NCI-H1436 treated with DMSO at 0.1 percent for 48 hours (cell line): Measurements from ENCODE around the gene TMED4.
"Not testable (repeated sequence)": the region's sequence is repeated elsewhere in the genome, so short reads cannot be mapped to it uniquely, and the experiment has no call there.

ENCODE experiments used
- DNase-seq: peaks from one replicate; lab custom pipeline; 2025; lab: John Stamatoyannopoulos, UW

The TMED4 gene

DNA sequence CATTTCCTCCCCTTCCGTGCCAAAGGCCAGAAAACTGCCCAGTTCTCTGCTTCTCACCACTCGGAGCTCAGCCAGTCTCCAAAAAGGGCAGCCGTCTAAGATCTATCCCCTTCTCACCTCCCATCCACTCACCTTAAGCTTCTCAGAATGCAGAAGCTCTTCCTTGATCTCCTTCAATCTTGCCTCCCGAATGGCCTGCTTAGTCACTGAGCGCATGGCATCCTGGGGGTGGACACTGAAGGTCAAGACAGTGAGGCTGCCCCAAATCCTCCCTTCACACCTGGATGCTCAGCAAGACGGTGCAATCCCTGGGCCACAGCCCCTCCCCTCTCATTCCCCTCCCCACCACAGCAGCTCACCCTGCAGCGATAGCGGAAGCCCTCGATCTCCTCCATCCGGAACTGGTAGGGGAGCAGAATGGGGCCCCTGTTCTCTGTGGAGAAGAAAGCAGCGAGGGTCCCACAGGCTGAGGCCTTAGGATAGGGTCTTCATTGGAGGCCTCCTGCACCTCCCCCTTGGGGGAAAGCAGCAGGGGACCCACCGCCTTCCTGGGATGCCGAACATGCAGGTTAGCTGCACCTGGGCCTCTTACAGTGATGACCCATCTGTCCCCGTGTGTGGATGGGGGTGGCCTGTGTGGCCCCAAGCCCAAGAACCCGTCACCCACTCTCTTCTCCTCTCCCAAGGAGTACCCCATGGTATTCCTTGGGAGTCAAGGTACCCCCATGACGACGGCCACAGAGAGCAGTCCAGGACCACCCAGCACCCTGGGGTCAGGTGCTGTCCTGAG lies 13.1 kb downstream of the TMED4 start:
- DNase-seq = no peak

DNA sequence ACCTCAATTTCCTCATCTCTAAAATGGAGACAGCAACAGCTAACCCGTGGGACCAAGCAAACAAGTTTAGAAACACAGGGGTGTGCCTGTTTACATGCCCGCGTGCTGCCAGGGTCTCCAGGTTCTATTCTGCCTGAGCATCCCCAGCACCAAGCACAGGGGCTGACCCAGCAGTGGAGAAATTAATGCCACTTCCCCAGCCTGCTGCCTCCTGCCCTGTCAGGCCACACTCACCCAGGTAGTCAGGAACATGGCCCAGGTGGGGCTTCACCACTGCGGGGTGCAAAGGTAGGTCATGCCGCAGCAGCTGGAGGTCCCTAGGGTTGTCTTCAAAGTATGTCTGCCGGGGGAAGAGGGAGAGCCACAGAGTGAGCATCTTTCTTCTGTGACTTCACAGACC lies 14.1 kb downstream of the TMED4 start:
- DNase-seq = no peak

DNA sequence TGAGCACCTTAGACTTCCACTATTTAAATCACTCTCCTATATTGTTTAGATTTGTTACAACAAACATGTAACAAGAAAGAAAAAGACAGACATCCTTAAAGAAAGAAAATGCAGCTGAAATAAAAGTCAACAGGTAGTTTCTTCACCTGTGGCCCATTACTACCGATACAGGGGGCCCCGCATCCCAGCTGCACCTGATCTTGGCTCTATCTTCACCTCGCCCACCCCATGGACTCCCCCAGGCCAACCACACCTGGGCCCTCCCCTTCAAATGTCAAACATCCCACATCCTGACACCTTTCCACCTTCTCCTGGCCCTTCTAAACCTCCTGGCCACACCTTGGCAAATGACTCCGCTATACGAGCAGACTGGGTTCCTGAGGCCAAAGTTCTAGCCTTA lies 15.4 kb downstream of the TMED4 start:
- no peak for DNase-seq

DNA sequence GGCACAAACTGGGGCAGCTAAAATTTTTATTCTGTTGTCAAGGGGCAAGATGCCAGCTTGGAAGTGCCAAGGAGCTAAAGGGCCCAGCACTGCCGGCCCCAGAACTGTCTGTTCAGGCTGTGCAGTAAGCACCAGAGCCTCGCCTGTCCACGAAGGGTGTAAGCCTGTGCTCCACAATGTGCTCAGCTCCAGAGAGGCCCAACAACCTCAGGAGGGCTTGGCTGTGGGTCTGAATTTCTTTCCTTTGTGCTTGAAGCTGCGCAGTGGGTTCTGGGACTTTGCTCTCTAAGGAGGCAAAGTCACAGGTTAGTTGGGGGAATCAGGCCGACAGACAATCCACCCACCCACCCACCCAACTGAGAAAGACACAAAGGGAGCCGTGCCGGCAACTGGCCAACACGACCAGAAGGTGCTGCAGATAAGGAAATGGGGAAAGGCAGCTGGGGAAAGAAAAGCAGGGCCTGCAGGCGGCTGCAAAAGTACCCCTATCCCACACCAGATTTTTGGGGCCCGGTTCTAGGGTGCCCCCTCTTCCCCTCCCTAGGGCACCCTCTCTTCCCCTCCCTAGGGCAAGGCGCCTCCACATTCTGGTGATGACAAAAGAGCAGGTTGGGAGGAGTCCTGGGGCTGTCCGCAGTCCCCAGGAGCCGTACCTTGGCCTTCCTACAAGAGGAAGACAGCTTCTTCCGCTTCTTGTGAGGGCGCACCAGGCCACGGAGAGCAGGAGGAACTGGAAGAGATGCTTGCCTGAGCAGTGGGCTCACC lies 16.1 kb downstream of the TMED4 start:
- no peak for DNase-seq

DNA sequence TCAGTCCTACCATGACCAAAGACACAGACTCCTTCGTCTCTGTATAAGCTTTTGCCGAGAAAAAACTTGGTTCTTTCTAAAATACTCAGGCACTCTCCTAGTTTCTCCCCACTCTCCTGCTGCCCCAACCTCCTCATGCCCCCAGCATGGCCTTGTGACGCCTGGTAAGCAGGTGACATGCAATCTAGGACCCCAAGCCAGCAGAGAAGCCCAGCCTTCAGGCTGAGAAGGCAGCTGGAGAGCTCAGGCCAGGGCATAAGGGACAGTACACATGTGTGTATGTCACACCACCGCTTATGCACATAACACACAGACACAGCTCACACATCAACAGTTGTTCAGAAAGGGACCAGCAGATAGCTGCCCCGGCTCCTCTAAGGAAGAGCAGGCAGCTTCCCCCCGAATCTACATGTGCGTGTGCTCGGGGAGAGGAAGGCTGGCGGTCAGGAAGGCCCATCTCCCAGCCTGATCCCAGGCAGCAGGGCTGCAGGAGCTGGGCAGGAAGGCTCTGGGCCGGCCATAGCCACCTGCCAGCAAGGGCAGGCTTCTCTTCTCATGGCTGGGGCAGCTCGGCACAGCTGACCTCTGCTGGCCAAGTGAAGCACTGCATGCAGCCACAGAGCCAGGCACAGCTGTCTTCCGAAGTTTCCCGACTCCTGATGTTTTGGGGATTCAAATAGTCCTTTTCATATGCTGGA lies 16.8 kb downstream of the TMED4 start:
- no peak for DNase-seq

DNA sequence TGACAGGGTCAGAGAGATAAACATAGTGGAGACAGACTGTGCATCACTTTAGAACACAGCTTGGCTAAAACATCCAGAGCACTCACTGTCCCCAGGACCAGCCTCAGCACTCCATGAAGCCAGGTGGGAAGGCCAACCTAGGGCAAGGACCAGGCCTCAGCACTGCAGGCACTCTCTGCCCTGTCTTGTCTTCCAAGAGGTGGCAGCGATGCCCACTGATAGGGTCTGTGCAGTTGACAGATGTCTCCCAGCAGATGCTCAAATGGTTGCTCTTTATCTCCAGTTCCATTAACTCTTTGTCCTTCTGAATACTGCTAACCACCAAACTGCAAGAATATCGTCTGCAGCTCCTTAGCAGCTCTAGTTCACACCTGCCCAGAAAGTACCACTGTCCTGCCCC lies 17.4 kb downstream of the TMED4 start:
- no peak for DNase-seq

DNA sequence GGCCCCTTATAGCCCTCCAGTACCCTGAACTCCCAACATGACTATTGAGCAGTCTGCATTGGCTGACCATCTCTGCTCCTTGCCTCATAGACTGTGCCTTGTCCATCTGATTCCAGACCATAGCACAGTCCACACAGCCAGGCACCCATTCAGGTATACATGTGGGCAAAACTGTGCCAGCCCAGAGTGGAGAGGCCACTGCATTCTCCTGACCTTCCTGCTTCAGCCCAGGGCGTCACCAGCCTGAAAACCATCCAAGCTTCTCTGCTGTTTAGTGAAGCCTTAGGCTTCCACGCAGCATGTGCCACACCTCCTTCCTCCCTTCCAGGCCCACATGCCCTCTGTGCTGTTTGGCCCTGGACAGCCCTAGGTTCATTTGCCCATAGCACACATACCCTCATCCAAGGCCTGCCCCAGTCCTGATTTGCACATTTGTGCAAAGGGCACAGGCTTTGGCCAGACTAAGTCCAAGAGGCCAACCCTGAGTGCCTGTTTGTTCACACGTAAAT lies 18.8 kb downstream of the TMED4 start:
- DNase-seq = no peak

DNA sequence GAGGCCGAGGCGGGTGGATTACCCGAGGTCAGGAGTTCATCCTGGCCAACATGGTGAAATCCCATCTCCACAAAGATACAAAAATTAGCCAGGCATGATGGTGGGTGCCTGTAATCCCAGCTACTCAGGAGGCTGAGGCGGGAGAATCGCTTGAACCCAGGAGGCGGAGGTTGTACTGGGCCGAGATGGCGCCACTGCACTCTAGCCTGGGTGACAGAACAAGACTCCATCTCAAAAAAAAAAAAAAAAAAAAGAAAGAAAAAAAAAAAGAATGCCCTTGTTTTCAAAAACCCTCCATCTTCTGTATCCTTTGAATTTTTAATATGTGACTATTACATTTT lies 19.4 kb downstream of the TMED4 start:
- DNase-seq = not testable (repeated sequence)

DNA sequence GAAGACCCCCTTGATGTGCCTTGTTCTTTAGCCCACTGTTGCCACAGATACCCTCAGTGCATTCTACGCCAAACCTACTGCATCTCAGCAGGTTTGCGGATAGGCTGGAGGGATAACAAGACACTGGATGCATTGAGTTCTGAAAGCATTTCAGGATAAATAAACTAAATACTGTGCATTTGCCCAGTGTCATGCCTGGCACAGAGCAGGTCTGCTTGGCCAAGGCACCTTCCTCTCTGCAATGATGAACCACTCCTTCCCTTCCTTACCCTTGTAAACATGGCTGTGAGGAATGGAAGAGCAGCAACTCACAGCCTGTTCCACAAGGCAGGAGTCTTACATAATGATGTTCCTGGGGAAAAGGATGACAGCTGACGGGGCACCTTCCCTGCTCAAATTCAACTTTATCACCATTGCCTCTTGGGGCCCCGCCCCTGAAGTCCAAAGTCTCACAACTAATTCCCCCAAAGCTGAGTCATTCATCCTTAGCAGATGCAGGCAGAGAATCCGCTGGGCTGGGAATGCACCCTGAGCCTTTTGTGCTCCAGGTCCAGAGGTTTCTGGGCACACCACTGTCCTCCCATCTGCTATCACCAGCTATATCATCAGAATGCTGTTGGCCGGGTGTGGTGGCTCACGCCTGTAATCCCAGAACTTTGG lies 19.9 kb downstream of the TMED4 start:
- no peak for DNase-seq

DNA sequence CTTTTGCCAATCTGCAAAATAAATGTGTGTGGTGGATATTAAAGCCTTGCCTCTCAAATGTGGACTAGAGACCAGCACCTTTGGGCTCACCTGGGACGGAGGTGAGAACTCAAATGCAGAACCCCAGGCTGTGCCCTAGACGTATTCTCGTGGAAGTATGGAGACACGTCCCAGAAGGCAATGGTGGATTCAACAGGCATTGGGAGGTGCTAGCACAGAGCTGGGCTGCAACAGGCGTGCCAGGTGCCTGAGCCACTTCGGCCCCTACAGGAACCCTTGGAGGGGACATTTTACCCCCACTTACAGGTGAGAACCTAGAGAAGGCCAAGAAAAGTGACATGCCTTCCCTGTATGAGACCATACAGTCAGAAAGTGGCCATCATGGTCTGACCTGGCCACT lies 20.6 kb downstream of the TMED4 start:
- no peak for DNase-seq

DNA sequence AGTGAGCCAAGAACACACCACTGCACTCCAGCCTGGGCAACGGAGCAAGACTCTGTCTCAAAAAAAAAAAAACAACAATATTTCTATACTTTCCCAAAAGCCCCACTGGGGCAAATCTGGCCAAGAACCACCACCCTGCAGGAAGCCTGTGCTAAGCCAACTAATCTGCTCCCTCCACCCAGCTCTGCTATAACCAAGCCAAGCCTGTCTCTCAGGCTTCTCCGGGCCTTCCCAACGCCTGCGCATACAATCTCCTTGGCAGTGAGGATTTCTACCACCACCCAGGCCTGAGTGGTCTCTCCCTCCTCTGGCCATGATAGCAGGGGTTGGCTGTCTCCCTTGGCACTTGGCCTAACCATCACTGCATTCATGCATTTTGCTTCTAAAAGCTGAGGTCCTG lies 22.5 kb downstream of the TMED4 start:
- no peak for DNase-seq

DNA sequence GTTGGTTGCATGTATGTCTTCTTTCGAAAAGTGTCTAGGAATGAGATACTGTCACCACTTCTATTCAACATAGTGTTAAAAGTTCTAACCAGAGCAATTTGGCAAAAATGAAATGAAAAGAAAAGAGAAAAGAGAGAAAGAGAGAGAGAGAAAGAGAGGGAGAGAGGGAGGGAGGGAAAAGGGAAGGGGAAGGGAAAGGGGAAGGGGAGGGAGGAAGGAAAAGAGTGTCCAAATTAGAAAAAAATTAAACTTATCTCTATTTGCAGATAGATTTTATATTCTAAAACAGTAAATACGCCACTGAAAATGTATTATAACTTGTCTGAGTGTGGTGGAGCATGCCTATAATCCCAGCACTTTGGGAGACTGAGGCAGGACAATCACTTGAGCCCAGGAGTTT lies 24.5 kb downstream of the TMED4 start:
- DNase-seq = no peak

DNA sequence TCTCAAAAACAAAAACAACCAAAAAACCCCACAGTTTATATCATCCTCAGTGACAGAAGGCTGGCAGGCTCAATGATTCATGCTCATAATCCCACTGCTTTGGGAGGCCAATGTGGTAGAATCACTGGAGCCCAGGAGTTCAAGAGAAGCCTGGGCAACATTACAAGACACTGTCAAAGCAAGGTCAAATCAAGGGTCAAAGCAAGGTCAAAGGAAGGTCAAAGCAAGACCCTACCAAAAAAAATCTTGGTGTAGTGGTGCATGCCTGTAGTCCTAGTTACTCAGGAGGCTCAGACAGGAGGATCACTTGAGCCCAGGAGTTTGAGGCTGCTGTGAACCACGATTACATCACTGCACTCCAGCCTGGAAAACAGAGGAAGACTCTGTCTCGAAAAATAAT lies 26.7 kb downstream of the TMED4 start:
- no peak for DNase-seq

DNA sequence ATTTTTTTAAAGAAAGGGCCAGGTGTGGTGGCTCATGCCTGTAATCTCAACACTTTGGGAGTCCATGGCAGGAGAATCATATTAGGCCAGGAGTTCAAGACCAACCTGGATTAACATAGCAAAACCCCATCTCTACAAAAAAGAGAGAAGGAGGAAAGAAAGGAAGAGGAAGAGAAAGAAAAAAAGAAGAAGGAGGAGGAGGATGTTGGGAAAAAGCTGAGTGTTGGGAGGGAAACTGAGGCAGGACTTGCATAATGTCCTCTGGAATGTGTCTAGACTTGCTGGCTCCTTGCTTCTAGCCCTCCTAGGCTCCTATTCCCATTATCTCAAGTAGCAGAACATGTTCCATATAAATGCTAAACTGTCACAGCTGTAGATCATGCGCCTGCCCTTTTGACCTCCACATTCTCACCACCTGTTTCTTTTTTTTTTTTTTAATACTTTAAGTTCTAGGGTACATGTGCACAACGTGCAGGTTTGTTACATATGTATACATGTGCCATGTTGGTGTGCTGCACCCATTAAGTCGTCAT lies 29.5 kb downstream of the TMED4 start:
- not testable (repeated sequence) for DNase-seq

DNA sequence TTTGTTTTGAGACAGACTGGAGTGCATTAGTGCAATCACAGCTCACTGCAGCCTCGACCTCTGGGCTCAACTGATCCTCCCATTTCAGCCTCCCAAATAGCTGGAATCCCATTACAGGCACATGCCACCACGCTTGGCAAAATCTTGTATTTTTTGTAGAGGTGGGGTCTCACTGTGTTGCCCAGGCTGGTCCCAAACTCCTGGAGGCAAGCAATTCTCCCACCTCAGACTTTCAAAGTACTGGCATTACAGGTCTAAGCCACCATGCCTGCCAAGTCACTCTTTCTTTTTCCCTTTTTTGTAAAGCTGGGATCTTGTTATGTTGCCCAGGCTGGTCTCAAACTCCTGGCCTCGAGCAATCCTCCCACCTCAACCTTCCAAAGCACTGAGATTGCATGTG lies 32.6 kb downstream of the TMED4 start:
- DNase-seq = no peak

DNA sequence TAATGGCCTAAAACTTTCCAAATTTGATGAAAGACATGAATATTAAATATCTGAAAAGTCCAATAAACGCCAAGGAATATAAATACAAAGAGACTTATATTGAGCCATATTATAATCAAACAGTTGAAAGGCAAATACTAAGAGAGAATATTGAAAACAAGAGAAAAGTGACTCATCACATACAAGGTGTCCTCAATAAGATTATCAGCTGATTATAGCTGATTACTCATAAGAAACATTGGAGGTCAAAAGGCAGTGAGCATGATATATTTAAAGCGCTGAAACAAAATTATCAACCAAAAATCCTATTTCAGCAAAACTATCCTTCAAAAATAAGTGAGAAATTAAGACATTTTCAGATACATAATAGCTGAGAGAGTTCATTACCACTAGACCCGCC lies 33.1 kb downstream of the TMED4 start:
- no peak for DNase-seq

DNA sequence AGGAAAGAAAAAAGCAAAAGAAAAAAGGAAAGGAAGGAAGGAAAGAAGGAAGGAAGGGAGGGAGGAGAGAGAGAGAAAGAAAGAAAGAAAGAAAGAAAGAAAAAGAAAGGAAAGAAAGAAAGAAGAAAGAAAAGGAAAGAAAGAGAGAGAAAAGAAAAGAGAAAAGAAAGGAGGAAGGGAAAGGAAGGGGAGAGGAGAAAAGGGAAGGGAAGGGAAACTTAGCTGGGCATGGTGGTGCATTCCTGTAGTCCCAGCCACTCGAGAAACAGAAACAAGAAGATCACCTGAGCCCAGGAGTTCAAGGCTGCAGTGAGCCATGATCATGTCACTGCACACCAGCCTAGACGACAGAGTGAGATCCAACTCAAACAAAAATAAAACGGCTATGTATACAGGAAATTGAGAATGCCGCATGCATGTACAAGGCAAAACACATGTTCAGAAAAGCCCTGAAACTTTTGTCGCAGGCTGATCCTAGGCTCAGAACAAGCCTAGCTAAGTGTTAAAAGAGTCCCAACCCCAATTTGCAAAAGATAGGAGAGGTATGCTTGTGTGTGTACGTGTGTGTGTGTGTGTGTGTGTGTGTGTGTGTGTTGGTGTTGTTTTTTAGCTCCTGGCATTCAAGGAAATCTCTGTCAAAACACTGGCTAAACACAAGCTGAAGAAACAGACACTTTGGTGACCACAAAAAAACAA lies 34.3 kb downstream of the TMED4 start:
- DNase-seq = no peak

DNA sequence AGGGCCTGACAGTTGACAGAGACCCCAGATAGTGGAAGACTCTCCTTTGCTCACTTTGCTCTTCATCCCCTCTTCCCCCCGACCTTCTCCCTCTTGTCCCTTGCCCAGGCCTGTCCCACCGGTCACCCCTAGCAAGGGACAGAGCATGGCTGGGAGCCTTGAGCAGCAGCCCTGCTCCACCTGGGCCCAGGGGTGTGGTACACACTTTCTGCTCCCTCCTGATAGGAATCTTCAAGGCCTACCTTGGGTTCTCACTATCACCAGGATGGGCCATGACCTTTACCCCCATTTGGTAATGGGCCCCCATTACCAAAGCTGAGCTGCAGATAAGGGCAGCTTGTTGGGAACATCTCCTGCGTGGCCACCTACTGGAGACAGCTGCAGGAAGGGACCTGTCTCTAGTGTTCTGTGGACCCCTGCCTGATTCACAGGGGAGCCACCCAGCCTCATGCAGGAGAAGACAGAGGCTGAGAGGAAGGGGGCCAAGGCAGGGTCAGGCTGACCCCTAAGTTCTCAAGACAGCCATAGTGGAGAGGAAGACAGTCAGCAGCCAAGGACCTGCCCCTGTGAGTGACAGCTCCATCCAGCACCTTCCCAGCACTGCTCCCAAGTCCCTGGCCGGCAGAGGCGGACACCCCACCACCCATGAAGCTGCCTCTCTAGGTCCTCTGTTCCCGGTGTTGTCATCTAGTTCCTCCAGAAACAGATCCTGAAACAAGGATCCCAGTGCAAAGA lies 40.0 kb downstream of the TMED4 start:
- no peak for DNase-seq

DNA sequence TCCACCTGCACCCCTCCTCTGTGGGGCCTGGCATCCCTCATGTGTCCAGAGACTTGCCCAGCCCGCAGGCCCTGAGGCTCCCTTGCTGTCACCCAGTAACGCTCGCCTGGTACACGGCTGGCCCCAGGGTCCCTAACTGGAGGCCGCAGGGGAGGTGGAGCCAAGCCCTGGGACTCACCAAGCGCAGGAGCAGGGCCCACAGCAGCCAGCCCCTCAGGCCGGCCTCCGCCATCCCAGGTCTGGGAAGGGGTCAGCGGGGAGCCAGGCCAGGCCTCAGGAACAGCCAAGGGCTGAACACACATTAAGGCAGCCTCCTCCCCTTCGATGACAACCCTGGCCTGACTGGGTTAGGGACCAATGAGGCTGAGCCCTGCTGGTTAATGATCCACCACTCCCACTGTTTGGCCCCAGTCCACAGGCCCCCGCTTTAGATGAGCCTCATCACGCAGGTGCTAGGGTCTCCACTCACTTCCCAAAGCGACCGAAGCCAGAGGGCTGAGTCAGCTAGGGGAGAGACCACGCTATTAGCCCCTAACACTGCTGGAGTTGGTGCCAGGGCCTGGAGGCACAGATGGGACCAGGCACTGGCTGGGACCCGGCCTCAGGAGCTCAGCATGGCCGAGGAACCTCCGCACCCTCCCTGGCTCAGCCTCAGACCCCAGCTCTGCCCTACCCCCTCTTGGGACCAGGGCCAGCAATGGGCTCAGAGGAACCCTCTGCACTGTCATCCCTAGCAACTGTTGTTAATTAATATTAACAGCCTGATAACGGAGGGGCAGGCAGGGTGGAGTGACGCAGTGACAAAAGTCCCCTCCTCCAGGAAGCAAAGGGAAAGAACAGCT lies 40.8 kb downstream of the TMED4 start, which contains the start of gene NPC1L1:
NPC1L1 (minus strand) TSS at position 303 of the 842 bp plus-strand sequence; CDS start at position 232, 71 bp downstream.
- no peak for DNase-seq

DNA sequence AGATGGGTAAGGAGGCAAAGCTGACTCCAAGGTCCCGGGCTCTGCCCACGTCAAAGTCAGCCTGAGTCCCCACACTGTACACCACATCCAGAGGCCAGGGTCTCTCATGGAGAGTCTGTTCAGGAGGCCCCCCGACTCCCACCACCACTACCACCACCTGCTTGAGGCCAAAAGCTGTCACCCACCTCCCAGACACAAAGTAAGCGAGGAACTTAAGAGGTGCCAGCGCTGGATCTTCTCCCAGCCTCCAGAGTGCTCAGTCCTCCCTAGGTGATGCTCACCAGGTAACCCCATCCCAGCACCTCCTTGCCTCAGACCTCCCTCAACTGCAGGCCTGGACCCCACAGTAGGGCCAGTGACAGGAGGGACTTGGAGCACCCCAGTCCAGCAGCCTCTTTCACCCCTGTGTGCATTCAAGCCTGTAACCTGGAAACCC lies 41.4 kb downstream of the TMED4 start:
- no peak for DNase-seq
